Thyroid gland (tissue), 4 donors: ENCODE measurements around the gene FNDC10. TPM values are rescaled to one million over a fixed set of nuclear protein-coding genes. Genes with fewer than 3 reads are reported as not detected.

Source experiments
- DNase-seq, 2 donors: peaks; one replicate each; pipeline ENCODE4 v3.0.0-alpha.2; 2019
- H3K27ac ChIP-seq, 3 donors: fragments of 200-600 bp; sonication (generic); 1 replicate in 2 of 3; 2 replicates in 1 of 3; pipeline ENCODE4 v1.5.1; 2016 to 2019; ENCODE audit warnings: mild to moderate bottlenecking in 1 of 3, moderate library complexity in 1 of 3
- H3K27me3 ChIP-seq: fragments of 200-600 bp; sonication (generic); one replicate; pipeline ENCODE4 v1.5.1; 2019
- H3K36me3 ChIP-seq, 2 donors: fragments of 200-600 bp; sonication (generic); one replicate each; pipeline ENCODE4 v1.5.1; 2016 to 2019
- H3K4me1 ChIP-seq, 2 donors: fragments of 200-600 bp; sonication (generic); one replicate each; pipeline ENCODE4 v1.5.1; 2017 to 2019
- H3K4me3 ChIP-seq, 3 donors: fragments of 200-600 bp; sonication (generic); replicated peaks in 1 of 3; 1 replicate in 2 of 3; 2 replicates in 1 of 3; pipeline ENCODE4 v1.5.1; 2016; ENCODE audit warnings: mild to moderate bottlenecking in 1 of 3
- H3K9me3 ChIP-seq: fragments of 200-600 bp; sonication (generic); one replicate; pipeline ENCODE4 v1.5.1; 2017
- POLR2A ChIP-seq, 2 donors: fragments of 450-650 bp; IDR thresholded peaks; one replicate each; pipeline ENCODE4 v1.6.1; 2017; ENCODE audit warnings: antibody characterized with exemption in 2 of 2, mild to moderate bottlenecking in 2 of 2, moderate library complexity in 1 of 2
- WGBS, 2 donors: methylation state at CpG; one replicate each; pipeline ENCODE4 v1.1.5; 2017; 5-methylcytosine and 5-hydroxymethylcytosine counted together
- intact Hi-C: fragments of 100-400 bp; cut with DNase I; formaldehyde crosslinking; loops from one replicate; pipeline ENCODE4 v1.15.1; 2023
- total RNA-seq, 4 donors: library from RNA; depleted of rRNA; stranded (reverse); fragments of >200 nt; gene quantifications; one replicate each; pipeline ENCODE4 v1.2.3, GENCODE V29; 2016
- TF ChIP-seq, protein P1 (sequence below), 6 experiments: fragments of 200-600 bp in 3 of 6; fragments of 450-650 bp in 3 of 6; sonication (generic) in 3 of 6; IDR thresholded peaks; one replicate each; pipeline ENCODE4 v1.5.1; 2016 to 2019; ENCODE audit warnings: antibody characterized with exemption in 6 of 6, mild to moderate bottlenecking in 2 of 6, inconsistent platforms in 1 of 6, moderate library complexity in 1 of 6

Gene FNDC10
- total RNA-seq, 4 donors from 2014 or later: 1.0 to 9.9 (median 5.3) TPM

DNA sequence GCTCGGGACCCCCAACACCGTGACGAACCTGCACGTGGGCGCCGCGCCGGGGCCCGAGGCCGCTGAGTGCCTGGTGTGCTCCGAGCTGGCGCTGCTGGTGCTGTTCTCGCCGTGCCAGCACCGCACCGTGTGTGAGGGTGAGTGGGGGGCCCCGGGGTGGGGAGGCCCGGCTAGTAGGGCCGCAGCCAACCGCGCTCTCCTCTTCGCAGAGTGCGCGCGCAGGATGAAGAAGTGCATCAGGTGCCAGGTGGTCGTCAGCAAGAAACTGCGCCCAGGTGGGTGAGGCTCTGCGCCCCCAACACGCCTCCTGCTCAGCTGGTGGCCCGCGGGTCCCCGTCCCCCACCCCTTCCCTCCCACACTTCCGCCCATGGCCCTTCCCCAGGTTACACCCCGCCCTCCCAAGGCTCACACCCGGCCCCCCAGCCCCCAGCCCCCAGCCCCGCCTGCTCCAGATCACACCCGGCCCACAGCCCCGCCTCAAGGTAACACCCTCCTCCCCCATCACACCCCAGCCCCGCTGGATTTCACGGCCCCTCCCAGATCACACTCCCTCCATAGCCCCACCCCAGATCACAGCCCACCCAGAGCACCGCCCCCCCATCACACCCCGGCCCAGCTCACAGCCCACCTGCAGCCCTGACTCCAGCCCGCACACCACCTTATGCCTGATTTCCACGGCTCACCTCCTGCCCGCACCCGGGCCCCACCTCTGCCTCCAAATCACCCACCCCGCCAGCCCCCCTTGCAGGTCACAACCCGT lies 29.7 kb upstream of the FNDC10 start:
- peak in 1 of 2 donors; percentile 13 for DNase-seq
- H3K4me3 ChIP-seq: no peak overlapping the region

DNA sequence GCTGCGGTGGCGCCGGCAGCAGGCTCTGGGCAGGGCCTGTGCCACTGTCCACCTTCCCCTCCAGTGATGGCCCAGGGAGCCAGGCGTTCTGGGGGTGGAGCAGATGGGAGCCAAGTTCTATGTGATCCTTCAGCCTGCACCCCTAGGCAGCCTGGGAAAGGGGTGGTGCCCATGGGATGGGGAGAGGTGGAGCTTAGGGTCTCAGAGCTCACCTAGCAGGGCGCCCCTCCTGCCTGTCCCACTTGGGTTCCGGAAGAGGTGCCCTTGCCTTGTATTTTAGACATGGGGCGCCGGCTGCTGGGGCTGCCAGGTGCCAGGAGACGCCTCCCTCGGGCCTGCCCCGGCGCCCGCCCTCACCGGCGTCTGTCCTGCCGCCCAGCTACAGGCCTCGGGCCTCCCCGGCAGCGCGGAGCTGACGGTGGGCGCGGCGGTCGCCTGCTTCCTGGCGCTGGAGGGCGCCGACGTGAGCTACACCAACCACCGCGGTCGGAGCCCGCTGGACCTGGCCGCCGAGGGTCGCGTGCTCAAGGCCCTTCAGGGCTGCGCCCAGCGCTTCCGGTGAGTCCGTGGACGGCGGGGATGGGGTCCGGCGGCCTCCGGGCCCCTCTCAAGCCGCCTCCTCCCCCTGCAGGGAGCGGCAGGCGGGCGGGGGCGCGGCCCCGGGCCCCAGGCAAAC lies 29.0 kb upstream of the FNDC10 start:
- no peak for DNase-seq
- Histone ChIP-seq H3K27ac (no peak overlapping the region), H3K9me3 (no peaks in the 10 kb centered on the region), H3K27me3 (peaks cover 17% of the 10 kb centered on the region), H3K36me3 (peaks cover 10% of the 10 kb centered on the region in 2 donors), H3K4me1 (peaks cover 0 to 10% of the 10 kb centered on the region in 2 donors), H3K4me3 (no peak overlapping the region)
- intact Hi-C loops: no loop called here
- 78 to 94% methylated on average over 4 to 20 of the region's 53 CpGs for WGBS, 2 donors
- TF ChIP-seq POLR2A (IDR thresholded peaks at IDR 0.05): no peak
- TF ChIP-seq, protein P1, sequence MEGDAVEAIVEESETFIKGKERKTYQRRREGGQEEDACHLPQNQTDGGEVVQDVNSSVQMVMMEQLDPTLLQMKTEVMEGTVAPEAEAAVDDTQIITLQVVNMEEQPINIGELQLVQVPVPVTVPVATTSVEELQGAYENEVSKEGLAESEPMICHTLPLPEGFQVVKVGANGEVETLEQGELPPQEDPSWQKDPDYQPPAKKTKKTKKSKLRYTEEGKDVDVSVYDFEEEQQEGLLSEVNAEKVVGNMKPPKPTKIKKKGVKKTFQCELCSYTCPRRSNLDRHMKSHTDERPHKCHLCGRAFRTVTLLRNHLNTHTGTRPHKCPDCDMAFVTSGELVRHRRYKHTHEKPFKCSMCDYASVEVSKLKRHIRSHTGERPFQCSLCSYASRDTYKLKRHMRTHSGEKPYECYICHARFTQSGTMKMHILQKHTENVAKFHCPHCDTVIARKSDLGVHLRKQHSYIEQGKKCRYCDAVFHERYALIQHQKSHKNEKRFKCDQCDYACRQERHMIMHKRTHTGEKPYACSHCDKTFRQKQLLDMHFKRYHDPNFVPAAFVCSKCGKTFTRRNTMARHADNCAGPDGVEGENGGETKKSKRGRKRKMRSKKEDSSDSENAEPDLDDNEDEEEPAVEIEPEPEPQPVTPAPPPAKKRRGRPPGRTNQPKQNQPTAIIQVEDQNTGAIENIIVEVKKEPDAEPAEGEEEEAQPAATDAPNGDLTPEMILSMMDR (IDR thresholded peaks at IDR 0.05): no peak

More for the DNA sequence above, 29.7 kb upstream of the FNDC10 start:
- Histone ChIP-seq H3K27me3 (peaks cover 17% of the 10 kb centered on the region), H3K36me3 (peaks cover 10% of the 10 kb centered on the region in 2 donors), H3K4me1 (peaks cover 0 to 10% of the 10 kb centered on the region in 2 donors), H3K9me3 (no peaks in the 10 kb centered on the region), H3K27ac (no peak overlapping the region)
- intact Hi-C loops: no loop called here
- no peak for TF ChIP-seq POLR2A (IDR thresholded peaks at IDR 0.05)
- 76 to 78% methylated on average over 25 to 39 of the region's 48 CpGs for WGBS, 2 donors

DNA sequence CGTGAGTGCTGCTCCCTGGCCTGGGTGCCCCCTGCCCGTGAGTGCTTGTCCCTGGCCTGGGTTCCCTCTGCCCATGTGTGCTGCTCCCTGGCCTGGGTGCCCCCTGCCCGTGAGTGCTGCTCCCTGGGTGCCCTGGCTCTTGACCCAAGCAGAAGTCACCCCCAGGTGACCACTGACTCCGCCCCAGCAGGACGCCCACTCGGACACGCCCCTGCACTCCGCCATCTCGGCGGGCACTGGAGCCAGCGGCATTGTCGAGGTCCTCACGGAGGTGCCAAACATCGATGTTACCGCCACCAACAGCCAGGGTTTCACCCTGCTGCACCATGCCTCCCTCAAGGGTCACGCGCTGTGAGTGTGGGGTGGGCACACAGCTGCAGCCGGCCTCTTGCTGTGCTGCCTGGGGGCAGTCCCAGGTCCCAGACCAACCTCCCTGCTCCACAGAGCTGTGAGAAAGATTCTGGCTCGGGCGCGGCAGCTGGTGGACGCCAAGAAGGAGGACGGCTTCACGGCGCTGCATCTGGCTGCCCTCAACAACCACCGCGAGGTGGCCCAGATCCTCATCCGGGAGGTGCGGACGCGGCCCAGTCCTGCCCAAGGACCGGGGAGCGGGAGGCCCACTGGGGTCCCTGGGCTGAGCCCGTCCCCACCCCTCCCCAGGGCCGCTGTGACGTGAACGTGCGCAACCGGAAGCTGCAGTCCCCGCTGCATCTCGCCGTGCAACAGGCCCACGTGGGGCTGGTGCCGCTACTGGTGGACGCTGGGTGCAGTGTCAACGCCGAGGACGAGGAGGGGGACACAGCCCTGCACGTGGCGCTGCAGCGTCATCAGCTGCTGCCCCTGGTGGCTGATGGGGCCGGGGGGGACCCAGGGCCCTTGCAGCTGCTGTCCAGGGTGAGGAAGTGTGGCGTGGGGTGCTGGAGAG lies 28.2 kb upstream of the FNDC10 start:
- intact Hi-C loops: no loop called here

DNA sequence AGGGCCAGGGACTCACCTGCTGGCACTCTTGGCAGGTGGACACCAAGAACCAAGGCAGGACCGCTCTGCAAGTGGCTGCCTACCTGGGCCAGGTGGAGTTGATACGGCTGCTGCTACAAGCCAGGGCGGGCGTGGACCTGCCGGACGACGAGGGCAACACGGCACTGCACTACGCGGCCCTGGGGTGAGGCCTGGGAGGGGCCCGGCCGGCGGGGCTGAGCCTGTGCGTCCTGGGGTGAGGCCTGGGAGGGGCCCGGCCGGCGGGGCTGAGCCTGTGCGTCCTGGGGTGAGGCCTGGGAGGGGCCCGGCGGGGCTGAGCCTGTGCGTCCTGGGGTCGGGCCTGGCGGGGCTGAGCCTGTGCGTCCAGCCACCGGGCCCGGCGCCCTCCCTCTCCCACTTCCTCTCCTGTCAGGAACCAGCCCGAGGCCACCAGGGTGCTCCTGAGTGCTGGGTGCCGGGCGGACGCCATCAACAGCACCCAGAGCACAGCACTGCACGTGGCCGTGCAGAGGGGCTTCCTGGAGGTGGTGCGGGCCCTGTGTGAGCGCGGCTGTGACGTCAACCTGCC lies 27.4 kb upstream of the FNDC10 start:
- TF ChIP-seq POLR2A (IDR thresholded peaks at IDR 0.05): no peak
- TF ChIP-seq, protein P1 (IDR thresholded peaks at IDR 0.05): no peak
- Histone ChIP-seq H3K4me3 (no peak overlapping the region), H3K27me3 (peaks cover 17% of the 10 kb centered on the region), H3K9me3 (no peaks in the 10 kb centered on the region), H3K36me3 (peaks cover 10% of the 10 kb centered on the region in 2 donors), H3K27ac (no peak overlapping the region), H3K4me1 (peaks cover 0 to 10% of the 10 kb centered on the region in 2 donors)
- no peak for DNase-seq
- intact Hi-C loops: no loop called here
- 95% methylated on average over 4 of the region's 37 CpGs; no CpG with 5 or more reads in 1 of the 2 donors for WGBS, 2 donors

More for the DNA sequence above, 28.2 kb upstream of the FNDC10 start:
- TF ChIP-seq POLR2A (IDR thresholded peaks at IDR 0.05): no peak
- TF ChIP-seq, protein P1 (IDR thresholded peaks at IDR 0.05): no peak
- no peaks in the 10 kb centered on the region for H3K9me3 ChIP-seq
- peaks cover 10% of the 10 kb centered on the region in 2 donors for H3K36me3 ChIP-seq
- H3K4me3 ChIP-seq: no peak overlapping the region
- no peak for DNase-seq
- peaks cover 0 to 10% of the 10 kb centered on the region in 2 donors for H3K4me1 ChIP-seq
- H3K27ac ChIP-seq: no peak overlapping the region
- WGBS, 2 donors: 94 to 98% methylated on average over 15 to 24 of the region's 53 CpGs
- peaks cover 17% of the 10 kb centered on the region for H3K27me3 ChIP-seq
